ENCODE results near the gene GNG13. TPM values are rescaled to one million over a fixed set of nuclear protein-coding genes. Genes with fewer than 3 reads are reported as not detected.
"Not testable (repeated sequence)": the region's sequence is repeated elsewhere in the genome, so short reads cannot be mapped to it uniquely, and the experiment has no call there.

Gene GNG13
- total RNA-seq, 2 donors from 2014 or later: not detected

GRCh38 chr16:785563-786535, 14.7 kb downstream of the GNG13 start:
- ATAC-seq (peak; percentile 12 to 31), DNase-seq (peak; percentile 78)
- intact Hi-C loops (cut with DNase I): loop anchor here (1.0 to 5.0 kb wide), 2 partner anchors 74 to 75 kb away; no protein-coding TSS in a partner anchor

- DNase-seq: no peak
- intact Hi-C loops (cut with DNase I): no loop called here
- ATAC-seq: no peak
These were observed 16.1 kb downstream of the GNG13 start for GRCh38 chr16:784431-784830.

GRCh38 chr16:783404-784161, 17.0 kb downstream of the GNG13 start:
- intact Hi-C loops (cut with DNase I): no loop called here
- DNase-seq (peak; percentile 50), ATAC-seq (peak in 1 of 2 donors; percentile 4)

GRCh38 chr16:782766-783403, 17.6 kb downstream of the GNG13 start:
- DNase-seq (no peak), ATAC-seq (no peak)
- intact Hi-C loops (cut with DNase I): no loop called here

- no peak for DNase-seq
- intact Hi-C loops (cut with DNase I): no loop called here
- no peak for ATAC-seq
These were observed 18.3 kb downstream of the GNG13 start for GRCh38 chr16:782258-782657.

GRCh38 chr16:781346-782010, 19.1 kb downstream of the GNG13 start:
- ATAC-seq (no peak), DNase-seq (no peak)
- intact Hi-C loops (cut with DNase I): no loop called here

- DNase-seq (no peak), ATAC-seq (no peak)
- intact Hi-C loops (cut with DNase I): no loop called here
These were observed 20.2 kb downstream of the GNG13 start for GRCh38 chr16:780296-780695.

GRCh38 chr16:779561-779960, 21.0 kb downstream of the GNG13 start:
- ATAC-seq: no peak
- intact Hi-C loops (cut with DNase I): no loop called here
- DNase-seq: no peak

- no peak for ATAC-seq
- DNase-seq: no peak
- intact Hi-C loops (cut with DNase I): no loop called here
These were observed 21.5 kb downstream of the GNG13 start for GRCh38 chr16:778909-779527.

GRCh38 chr16:778447-778846, 22.1 kb downstream of the GNG13 start:
- DNase-seq (no peak), ATAC-seq (no peak)
- intact Hi-C loops (cut with DNase I): no loop called here

- intact Hi-C loops (cut with DNase I): no loop called here
- DNase-seq (no peak), ATAC-seq (no peak)
These were observed 22.7 kb downstream of the GNG13 start for GRCh38 chr16:777826-778225.

- no peak for DNase-seq
- intact Hi-C loops (cut with DNase I): no loop called here
- no peak for ATAC-seq
These were observed 23.7 kb downstream of the GNG13 start for GRCh38 chr16:776824-777223.

GRCh38 chr16:776298-776697, 24.2 kb downstream of the GNG13 start:
- intact Hi-C loops (cut with DNase I); DNase-seq; ATAC-seq: not testable (repeated sequence)

- intact Hi-C loops (cut with DNase I): no loop called here
- ATAC-seq: no peak
- no peak for DNase-seq
These were observed 25.2 kb downstream of the GNG13 start for GRCh38 chr16:775236-775796.

GRCh38 chr16:774086-775001, 26.2 kb downstream of the GNG13 start:
- no peak for DNase-seq
- intact Hi-C loops (cut with DNase I): no loop called here
- peak; percentile 5 to 31 for ATAC-seq

GRCh38 chr16:772959-773358, 27.6 kb downstream of the GNG13 start:
- intact Hi-C loops (cut with DNase I): no loop called here
- no peak for DNase-seq
- no peak for ATAC-seq

- intact Hi-C loops (cut with DNase I): no loop called here
These were observed 30.1 kb downstream of the GNG13 start for GRCh38 chr16:770411-770810.

More at GRCh38 chr16:770411-770810, 30.1 kb downstream of the GNG13 start:
- DNase-seq (no peak), ATAC-seq (no peak)

All from left cardiac atrium (tissue), 4 donors.